ENCODE measurements around the gene SLC1A3.

The SLC1A3 gene

DNA sequence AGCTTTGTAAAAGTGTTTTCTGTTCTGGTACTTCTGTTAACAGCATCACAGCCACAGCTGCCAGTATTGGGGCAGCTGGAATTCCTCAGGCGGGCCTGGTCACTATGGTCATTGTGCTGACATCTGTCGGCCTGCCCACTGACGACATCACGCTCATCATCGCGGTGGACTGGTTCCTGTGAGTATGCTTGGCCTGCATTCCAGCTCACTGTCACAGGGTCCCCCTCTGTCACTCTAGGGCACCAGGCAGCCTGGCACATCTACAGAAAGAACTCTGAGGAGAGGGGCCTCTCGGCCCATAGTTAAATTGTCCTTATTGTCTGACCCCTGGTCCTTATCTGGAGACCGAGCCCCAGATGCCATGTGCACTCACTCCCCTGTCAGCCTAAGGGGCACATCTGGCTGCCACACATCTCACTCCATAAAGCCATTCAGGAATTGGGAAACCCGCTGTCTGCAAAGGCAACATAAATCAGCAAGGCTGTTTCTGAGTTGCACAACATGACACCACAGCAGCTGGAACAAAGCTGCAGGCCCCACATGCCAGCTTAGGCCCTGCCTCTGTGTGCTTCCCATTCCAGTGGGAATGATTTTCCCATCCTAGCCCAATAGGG lies 77.5 kb downstream of the SLC1A3 start:
- no peak for DNase-seq (ENCODE audit: insufficient read length, low spot score)

GRCh38 chr5:36685631-36686288 lies 79.4 kb downstream of the SLC1A3 start:
- no peak for TF ChIP-seq CTCF (IDR thresholded peaks at IDR 0.05; ENCODE audit: insufficient read depth, missing control alignments)
- no peak for DNase-seq (ENCODE audit: insufficient read length, low spot score)
- FAIRE-seq = no peak

More for the DNA sequence above, 77.5 kb downstream of the SLC1A3 start:
- no peak for FAIRE-seq
- TF ChIP-seq CTCF (IDR thresholded peaks at IDR 0.05; ENCODE audit: insufficient read depth, missing control alignments) = no peak

- no peak for DNase-seq (ENCODE audit: insufficient read length, low spot score)
- TF ChIP-seq CTCF (IDR thresholded peaks at IDR 0.05; ENCODE audit: insufficient read depth, missing control alignments) = no peak
- no peak for FAIRE-seq
Measured at GRCh38 chr5:36686881-36687280, 80.5 kb downstream of the SLC1A3 start.

- TF ChIP-seq CTCF (IDR thresholded peaks at IDR 0.05; ENCODE audit: insufficient read depth, missing control alignments) = peak; percentile 33
- no peak for FAIRE-seq
- no peak for DNase-seq (ENCODE audit: insufficient read length, low spot score)
Measured at GRCh38 chr5:36688722-36689121, 82.3 kb downstream of the SLC1A3 start.

- no peak for FAIRE-seq
- no peak for TF ChIP-seq CTCF (IDR thresholded peaks at IDR 0.05; ENCODE audit: insufficient read depth, missing control alignments)
- no peak for DNase-seq (ENCODE audit: insufficient read length, low spot score)
Measured at GRCh38 chr5:36689225-36689624, 82.8 kb downstream of the SLC1A3 start.

GRCh38 chr5:36690041-36690961 lies 83.9 kb downstream of the SLC1A3 start:
- DNase-seq (ENCODE audit: insufficient read length, low spot score) = peak; percentile 55
- peak; percentile 24 for TF ChIP-seq CTCF (IDR thresholded peaks at IDR 0.05; ENCODE audit: insufficient read depth, missing control alignments)
- no peak for FAIRE-seq
